Measurements from ENCODE around the gene RHOXF2B.
"Not testable (repeated sequence)": the region's sequence is repeated elsewhere in the genome, so short reads cannot be mapped to it uniquely, and the experiment has no call there.

- TF ChIP-seq, protein P1, sequence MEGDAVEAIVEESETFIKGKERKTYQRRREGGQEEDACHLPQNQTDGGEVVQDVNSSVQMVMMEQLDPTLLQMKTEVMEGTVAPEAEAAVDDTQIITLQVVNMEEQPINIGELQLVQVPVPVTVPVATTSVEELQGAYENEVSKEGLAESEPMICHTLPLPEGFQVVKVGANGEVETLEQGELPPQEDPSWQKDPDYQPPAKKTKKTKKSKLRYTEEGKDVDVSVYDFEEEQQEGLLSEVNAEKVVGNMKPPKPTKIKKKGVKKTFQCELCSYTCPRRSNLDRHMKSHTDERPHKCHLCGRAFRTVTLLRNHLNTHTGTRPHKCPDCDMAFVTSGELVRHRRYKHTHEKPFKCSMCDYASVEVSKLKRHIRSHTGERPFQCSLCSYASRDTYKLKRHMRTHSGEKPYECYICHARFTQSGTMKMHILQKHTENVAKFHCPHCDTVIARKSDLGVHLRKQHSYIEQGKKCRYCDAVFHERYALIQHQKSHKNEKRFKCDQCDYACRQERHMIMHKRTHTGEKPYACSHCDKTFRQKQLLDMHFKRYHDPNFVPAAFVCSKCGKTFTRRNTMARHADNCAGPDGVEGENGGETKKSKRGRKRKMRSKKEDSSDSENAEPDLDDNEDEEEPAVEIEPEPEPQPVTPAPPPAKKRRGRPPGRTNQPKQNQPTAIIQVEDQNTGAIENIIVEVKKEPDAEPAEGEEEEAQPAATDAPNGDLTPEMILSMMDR (IDR thresholded peaks at IDR 0.05) = not testable (repeated sequence)
- TF ChIP-seq POLR2A (IDR thresholded peaks at IDR 0.05) = not testable (repeated sequence)
These were observed 8.2 kb upstream of the RHOXF2B start for GRCh38 chrX:120085553-120086185.

All from right lobe of liver (tissue), 4 donors.